NCI-H2081 treated with DMSO at 0.1 percent for 48 hours (cell line): ENCODE measurements around the gene ZSCAN16.

ENCODE experiments used
- DNase-seq: peaks from one replicate; lab custom pipeline; 2025; lab: John Stamatoyannopoulos, UW

ZSCAN16 gene

DNA sequence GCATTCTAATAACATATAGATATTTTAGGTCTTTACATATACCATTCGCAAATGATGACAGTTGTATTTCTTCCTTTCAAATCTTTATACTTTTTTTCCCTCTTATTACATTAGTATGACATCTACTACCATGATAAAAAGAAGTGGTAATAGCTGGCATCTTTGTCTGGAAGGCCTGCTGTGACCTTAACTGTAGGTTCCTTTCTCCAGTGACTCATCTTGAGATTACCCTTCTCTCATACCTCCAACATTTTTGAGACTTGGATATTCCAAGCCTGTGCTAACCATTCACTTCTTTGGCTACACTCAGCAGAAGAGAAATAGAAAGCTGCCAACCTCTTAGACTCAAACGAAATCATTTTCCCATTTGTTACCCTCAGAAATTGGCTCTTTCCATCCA is 47.6 kb downstream of the ZSCAN16 start:
- DNase-seq: no peak

DNA sequence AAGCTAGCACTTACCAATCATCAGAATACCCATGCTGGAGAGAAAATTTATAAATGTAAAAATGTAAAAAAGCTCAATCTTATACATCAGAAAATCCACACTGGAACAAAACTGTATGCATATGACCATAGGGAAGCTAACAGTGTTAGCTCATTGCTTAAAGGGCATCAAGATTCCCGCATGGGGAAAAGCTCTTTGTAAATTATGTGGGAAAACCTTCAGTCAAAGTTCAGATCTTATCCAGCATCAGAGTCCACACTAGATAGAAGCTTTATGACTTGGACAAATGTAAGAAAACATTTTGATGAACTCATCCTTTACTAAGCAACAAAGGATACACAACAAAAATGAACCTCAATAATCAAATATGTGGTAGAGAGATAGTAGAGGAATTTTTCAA is 52.0 kb downstream of the ZSCAN16 start:
- DNase-seq: no peak
